IPS DF 6.9 (cell line): ENCODE results near the gene RNF169.
A peak's percentile ranks its signal among the peaks of the same experiment; 100 is the strongest.

Source experiments
- DNase-seq: peaks from one replicate; pipeline ENCODE4 v3.0.0-alpha.2; 2013; ENCODE audit warnings: low read depth, low spot score
- H3K27ac ChIP-seq: one replicate; pipeline ENCODE4 v1.5.1; 2013; ENCODE audit warnings: low read length, control low read depth
- H3K27me3 ChIP-seq: 2 replicates; pipeline ENCODE4 v1.6.1; 2013; ENCODE audit warnings: mild to moderate bottlenecking, low read length; ENCODE audit not compliant: control insufficient read depth, insufficient read depth
- H3K36me3 ChIP-seq: 2 replicates; pipeline ENCODE4 v1.6.1; 2013; ENCODE audit warnings: low read length; ENCODE audit not compliant: control insufficient read depth, insufficient read depth
- H3K4me1 ChIP-seq: 2 replicates; pipeline ENCODE4 v1.6.1; 2013; ENCODE audit warnings: low read length; ENCODE audit not compliant: control insufficient read depth, insufficient read depth
- H3K4me3 ChIP-seq: 2 replicates; pipeline ENCODE4 v1.5.1; 2013; ENCODE audit warnings: mild to moderate bottlenecking, low read length
- H3K9me3 ChIP-seq: 2 replicates; pipeline ENCODE4 v1.6.1; 2013; ENCODE audit warnings: low read length, inconsistent platforms; ENCODE audit not compliant: control insufficient read depth, insufficient read depth
- WGBS: extraction: QIAGEN DNeasy Blood & Tissue Kit; methylation state at CpG from one replicate; pipeline ENCODE4 v1.1.7; 2013; ENCODE audit warnings: mixed read lengths, missing lambda C conversion rate; ENCODE audit not compliant: insufficient read length, insufficient coverage; 5-methylcytosine and 5-hydroxymethylcytosine counted together

Gene RNF169

GRCh38 chr11:74730571-74731260, 17.9 kb upstream of the RNF169 start:
- DNase-seq, result no peak
- Histone ChIP-seq H3K27ac (no peak overlapping the region), H3K9me3 (no peaks in the 10 kb centered on the region), H3K27me3 (peaks cover 38% of the 10 kb centered on the region), H3K4me3 (peak overlapping the region; percentile 44; the same call in 1 of the 2 replicates), H3K4me1 (peaks cover 3% of the 10 kb centered on the region; the same call in 1 of the 2 replicates), H3K36me3 (no peaks in the 10 kb centered on the region)
- WGBS, result no CpG with 5 or more reads among the region's 40 CpGs

GRCh38 chr11:74731301-74732094, 17.2 kb upstream of the RNF169 start, which contains the start of gene CHRDL2:
CHRDL2 (minus strand) TSS chr11:74731426; CDS start chr11:74730888, 538 bp downstream.
- H3K4me1 ChIP-seq, result peaks cover 3% of the 10 kb centered on the region; the same call in 1 of the 2 replicates
- no peaks in the 10 kb centered on the region for H3K36me3 ChIP-seq
- no peak for DNase-seq
- H3K27ac ChIP-seq, result no peak within 1 kb of the TSS
- WGBS, result no CpG with 5 or more reads among the region's 69 CpGs
- H3K4me3 ChIP-seq, result peak within 1 kb of the TSS; percentile 44; the same call in 1 of the 2 replicates
- H3K9me3 ChIP-seq, result no peaks in the 10 kb centered on the region
- H3K27me3 ChIP-seq, result peaks cover 38% of the 10 kb centered on the region

GRCh38 chr11:74734559-74734925, 14.1 kb upstream of the RNF169 start:
- no peaks in the 10 kb centered on the region for H3K36me3 ChIP-seq
- no peak overlapping the region for H3K4me3 ChIP-seq
- peaks cover 3% of the 10 kb centered on the region; the same call in 1 of the 2 replicates for H3K4me1 ChIP-seq
- peaks cover 30% of the 10 kb centered on the region for H3K27me3 ChIP-seq
- no peak overlapping the region for H3K27ac ChIP-seq
- H3K9me3 ChIP-seq, result no peaks in the 10 kb centered on the region
- WGBS, result no CpG with 5 or more reads among the region's 1 CpG
- DNase-seq, result no peak

GRCh38 chr11:74735365-74735928, 13.2 kb upstream of the RNF169 start:
- Histone ChIP-seq H3K4me3 (no peak overlapping the region), H3K36me3 (no peaks in the 10 kb centered on the region), H3K27ac (no peak overlapping the region), H3K4me1 (peaks cover 3% of the 10 kb centered on the region; the same call in 1 of the 2 replicates), H3K9me3 (no peaks in the 10 kb centered on the region), H3K27me3 (peaks cover 21% of the 10 kb centered on the region)
- no peak for DNase-seq
- WGBS, result no CpG with 5 or more reads among the region's 6 CpGs

- no CpG with 5 or more reads among the region's 2 CpGs for WGBS
These were observed 12.6 kb upstream of the RNF169 start for GRCh38 chr11:74736031-74736430.

GRCh38 chr11:74739546-74740270, 8.9 kb upstream of the RNF169 start:
- Histone ChIP-seq H3K4me1 (no peaks in the 10 kb centered on the region), H3K36me3 (no peaks in the 10 kb centered on the region), H3K9me3 (no peaks in the 10 kb centered on the region), H3K4me3 (no peak overlapping the region), H3K27ac (no peak overlapping the region), H3K27me3 (no peaks in the 10 kb centered on the region)
- no peak for DNase-seq
- no CpG with 5 or more reads among the region's 8 CpGs for WGBS

More at GRCh38 chr11:74736031-74736430, 12.6 kb upstream of the RNF169 start:
- Histone ChIP-seq H3K4me3 (no peak overlapping the region), H3K27ac (no peak overlapping the region), H3K36me3 (no peaks in the 10 kb centered on the region), H3K9me3 (no peaks in the 10 kb centered on the region), H3K4me1 (no peaks in the 10 kb centered on the region), H3K27me3 (peaks cover 15% of the 10 kb centered on the region)
- no peak for DNase-seq

GRCh38 chr11:74742070-74742469, 6.6 kb upstream of the RNF169 start:
- Histone ChIP-seq H3K4me1 (no peaks in the 10 kb centered on the region), H3K27me3 (no peaks in the 10 kb centered on the region), H3K9me3 (no peaks in the 10 kb centered on the region), H3K4me3 (no peak overlapping the region), H3K36me3 (no peaks in the 10 kb centered on the region), H3K27ac (no peak overlapping the region)
- no CpG with 5 or more reads among the region's 4 CpGs for WGBS
- no peak for DNase-seq

- H3K9me3 ChIP-seq, result no peaks in the 10 kb centered on the region
- DNase-seq, result no peak
- no peaks in the 10 kb centered on the region for H3K27me3 ChIP-seq
- H3K27ac ChIP-seq, result no peak overlapping the region
- H3K4me3 ChIP-seq, result no peak overlapping the region
- peaks cover 4% of the 10 kb centered on the region; the same call in 1 of the 2 replicates for H3K4me1 ChIP-seq
- H3K36me3 ChIP-seq, result no peaks in the 10 kb centered on the region
These were observed 5.0 kb upstream of the RNF169 start for GRCh38 chr11:74743640-74744039.

GRCh38 chr11:74744277-74744676, 4.4 kb upstream of the RNF169 start:
- DNase-seq, result no peak
- Histone ChIP-seq H3K27ac (no peak overlapping the region), H3K36me3 (no peaks in the 10 kb centered on the region; the same call in 1 of the 2 replicates), H3K9me3 (no peaks in the 10 kb centered on the region), H3K4me1 (peaks cover 4% of the 10 kb centered on the region; the same call in 1 of the 2 replicates), H3K27me3 (no peaks in the 10 kb centered on the region), H3K4me3 (no peak overlapping the region)
- WGBS, result no CpG with 5 or more reads among the region's 4 CpGs

- H3K4me3 ChIP-seq, result no peak overlapping the region
- H3K36me3 ChIP-seq, result no peaks in the 10 kb centered on the region; the same call in 1 of the 2 replicates
- no peaks in the 10 kb centered on the region for H3K9me3 ChIP-seq
- no peak for DNase-seq
- WGBS, result no CpG with 5 or more reads among the region's 3 CpGs
- no peaks in the 10 kb centered on the region for H3K27me3 ChIP-seq
- H3K4me1 ChIP-seq, result peaks cover 4% of the 10 kb centered on the region; the same call in 1 of the 2 replicates
- no peak overlapping the region for H3K27ac ChIP-seq
These were observed 1.8 kb upstream of the RNF169 start for GRCh38 chr11:74746868-74747267.
